DOHH2 (cell line): ENCODE data around the gene DNAAF3.
"Not testable (repeated sequence)": the region's sequence is repeated elsewhere in the genome, so short reads cannot be mapped to it uniquely, and the experiment has no call there.

Experiments used
- H3F3A ChIP-seq: fragments of 200-600 bp; sonication (generic), shearing (Covaris generic); 2 replicates; pipeline ENCODE4 v1.6.0; 2016; ENCODE audit warnings: antibody characterized with exemption, mild to moderate bottlenecking; ENCODE audit not compliant: control insufficient read depth, insufficient read depth
- H3K27ac ChIP-seq: fragments of 200-600 bp; sonication (generic); 2 replicates; pipeline ENCODE4 v1.5.1; 2014; ENCODE audit warnings: low read depth, mild to moderate bottlenecking, low read length, moderate library complexity
- H3K27me3 ChIP-seq: fragments of 200-600 bp; sonication (generic); 2 replicates; pipeline ENCODE4 v1.6.1; 2014; ENCODE audit warnings: mild to moderate bottlenecking, low read length, mixed read lengths; ENCODE audit not compliant: control insufficient read depth
- H3K36me3 ChIP-seq: fragments of 200-600 bp; sonication (generic); 2 replicates; pipeline ENCODE4 v1.6.1; 2014; ENCODE audit warnings: mild to moderate bottlenecking, low read length, moderate library complexity, mixed read lengths; ENCODE audit not compliant: control insufficient read depth
- H3K4me1 ChIP-seq: fragments of 200-600 bp; sonication (generic); 2 replicates; pipeline ENCODE4 v1.6.1; 2014; ENCODE audit warnings: mild to moderate bottlenecking, low read length, mixed read lengths; ENCODE audit not compliant: control insufficient read depth
- H3K4me2 ChIP-seq: fragments of 200-600 bp; sonication (generic); 2 replicates; pipeline ENCODE4 v1.6.0; 2014; ENCODE audit warnings: mild to moderate bottlenecking, low read length, moderate library complexity
- H3K4me3 ChIP-seq: fragments of 200-600 bp; sonication (generic); 2 replicates; pipeline ENCODE4 v1.5.1; 2014; ENCODE audit warnings: mild to moderate bottlenecking, low read length, mixed read lengths
- H3K79me2 ChIP-seq: fragments of 200-600 bp; sonication (generic); 2 replicates; pipeline ENCODE4 v1.6.1; 2014; ENCODE audit warnings: mild to moderate bottlenecking, low read length, mixed read lengths; ENCODE audit not compliant: control insufficient read depth
- H3K9me2 ChIP-seq: fragments of 200-600 bp; sonication (generic); replicated peaks from 2 replicates; pipeline ENCODE4 v1.6.1; 2014; ENCODE audit warnings: mild to moderate bottlenecking, low read length, mixed read lengths; ENCODE audit not compliant: control insufficient read depth
- H3K9me3 ChIP-seq: fragments of 200-600 bp; sonication (generic); 2 replicates; pipeline ENCODE4 v1.6.1; 2014; ENCODE audit warnings: antibody characterized with exemption, low read length, mixed read lengths; ENCODE audit not compliant: control insufficient read depth, insufficient read depth
- H4K20me1 ChIP-seq: fragments of 200-600 bp; sonication (generic); 2 replicates; pipeline ENCODE4 v1.6.0; 2014; ENCODE audit warnings: low read depth, mild to moderate bottlenecking, antibody characterized with exemption, low read length, moderate library complexity; ENCODE audit not compliant: control insufficient read depth, insufficient read depth
- CTCF ChIP-seq: fragments of 200-600 bp; sonication (generic); IDR thresholded peaks from one replicate; pipeline ENCODE4 v1.5.1; 2014; ENCODE audit warnings: antibody characterized with exemption, mild to moderate bottlenecking, low read depth, low read length; ENCODE audit not compliant: poor library complexity, severe bottlenecking
- EZH2phosphoT487 ChIP-seq: fragments of 200-600 bp; sonication (generic); IDR thresholded peaks from 2 replicates; pipeline ENCODE4 v1.6.1; 2017; ENCODE audit warnings: borderline replicate concordance, mild to moderate bottlenecking, antibody characterized with exemption, low read length, moderate library complexity, mixed read lengths

The DNAAF3 gene

GRCh38 chr19:55202199-55202598 is 35.8 kb upstream of the DNAAF3 start:
- not testable (repeated sequence) for H3F3A ChIP-seq, H3K4me3 ChIP-seq, H3K79me2 ChIP-seq, H3K4me1 ChIP-seq, H3K27ac ChIP-seq, H3K4me2 ChIP-seq, H3K9me3 ChIP-seq, H3K27me3 ChIP-seq, H4K20me1 ChIP-seq, H3K9me2 ChIP-seq, H3K36me3 ChIP-seq
- TF ChIP-seq CTCF: peak; percentile 14

- Histone ChIP-seq H3K79me2 (no peaks in the 10 kb centered on the region), H3K4me2 (no peak overlapping the region), H3K9me2 (no peaks in the 10 kb centered on the region), H3K4me1 (no peaks in the 10 kb centered on the region), H3F3A (no peaks in the 10 kb centered on the region), H4K20me1 (no peaks in the 10 kb centered on the region), H3K36me3 (no peaks in the 10 kb centered on the region), H3K27me3 (no peaks in the 10 kb centered on the region), H3K4me3 (no peak overlapping the region), H3K9me3 (no peaks in the 10 kb centered on the region), H3K27ac (no peak overlapping the region)
- no peak for TF ChIP-seq CTCF
- no peak for TF ChIP-seq EZH2phosphoT487
Observed at GRCh38 chr19:55199620-55200204, 33.3 kb upstream of the DNAAF3 start.

GRCh38 chr19:55198651-55199050 is 32.2 kb upstream of the DNAAF3 start:
- H3K4me1 ChIP-seq: no peaks in the 10 kb centered on the region
- H3K79me2 ChIP-seq: no peaks in the 10 kb centered on the region
- no peaks in the 10 kb centered on the region for H3F3A ChIP-seq
- H3K4me3 ChIP-seq: no peak overlapping the region
- H3K9me2 ChIP-seq: no peaks in the 10 kb centered on the region
- no peaks in the 10 kb centered on the region for H3K36me3 ChIP-seq
- H3K9me3 ChIP-seq: no peaks in the 10 kb centered on the region
- no peaks in the 10 kb centered on the region; the same call in 1 of the 2 replicates for H3K27me3 ChIP-seq
- TF ChIP-seq CTCF (no peak), EZH2phosphoT487 (no peak)
- no peak overlapping the region for H3K4me2 ChIP-seq
- H3K27ac ChIP-seq: no peak overlapping the region
- no peaks in the 10 kb centered on the region for H4K20me1 ChIP-seq
